Stimulated activated CD8-positive, alpha-beta memory T cell treated with anti-CD3 and anti-CD28 coated beads, Interleukin-15, amount 100 ng/mL, for 48 hours (primary cell): ENCODE results near the gene AFG3L2.

Experiments used
- DNase-seq, 2 donors: peaks; one replicate each; pipeline ENCODE4 v3.0.0-alpha.2; 2020; ENCODE audit warnings: low read depth in 2 of 2

Gene AFG3L2

DNA sequence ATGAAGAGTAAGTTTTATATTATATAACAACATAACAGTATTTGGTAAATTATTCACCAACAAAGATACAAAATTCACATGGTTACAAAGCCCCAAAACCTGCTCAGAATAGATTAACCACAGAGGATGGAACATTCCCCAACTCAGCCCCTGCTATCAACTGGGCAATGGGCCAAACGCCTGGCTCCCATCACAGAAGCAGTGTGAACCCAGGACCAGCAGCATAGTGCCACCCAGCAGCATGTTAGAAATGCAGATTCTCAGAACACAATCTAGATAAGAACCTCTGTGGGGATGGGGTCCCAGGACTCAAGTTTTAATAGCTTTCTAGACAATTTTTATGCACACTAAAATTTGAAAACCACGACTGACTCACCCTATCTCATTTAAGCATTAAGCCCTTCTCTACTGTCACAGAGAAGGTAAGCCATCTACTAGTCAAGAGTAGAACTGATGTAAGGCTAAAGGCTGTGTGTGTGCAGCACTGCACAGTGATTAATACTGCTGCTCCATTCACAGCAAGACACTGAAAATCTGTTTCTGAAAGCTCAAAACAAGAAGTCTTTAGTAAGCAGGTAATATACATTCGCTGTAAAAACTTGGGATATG, 15.2 kb downstream of the AFG3L2 start:
- no peak for DNase-seq

GRCh38 chr18:12359515-12359927, 17.5 kb downstream of the AFG3L2 start:
- no peak for DNase-seq

DNA sequence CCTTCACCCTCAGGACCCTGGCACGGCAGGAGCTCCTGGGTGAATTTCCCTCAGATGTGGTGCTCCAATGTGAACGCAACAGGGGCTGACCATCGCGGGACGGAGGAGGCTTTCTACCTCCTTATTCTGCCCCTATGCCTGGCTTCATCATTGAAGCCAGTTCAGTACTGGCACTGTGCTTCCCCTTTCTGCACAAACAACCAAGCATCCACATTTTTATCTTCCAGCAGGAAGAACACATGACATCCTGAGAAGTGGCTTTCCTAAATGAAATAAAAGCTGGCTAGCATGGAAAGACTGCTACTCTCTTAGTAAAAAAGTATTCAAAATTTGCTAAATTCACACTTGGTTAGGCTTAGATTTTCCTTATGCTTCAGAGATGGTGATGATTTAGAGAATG, 24.8 kb downstream of the AFG3L2 start:
- DNase-seq: no peak

DNA sequence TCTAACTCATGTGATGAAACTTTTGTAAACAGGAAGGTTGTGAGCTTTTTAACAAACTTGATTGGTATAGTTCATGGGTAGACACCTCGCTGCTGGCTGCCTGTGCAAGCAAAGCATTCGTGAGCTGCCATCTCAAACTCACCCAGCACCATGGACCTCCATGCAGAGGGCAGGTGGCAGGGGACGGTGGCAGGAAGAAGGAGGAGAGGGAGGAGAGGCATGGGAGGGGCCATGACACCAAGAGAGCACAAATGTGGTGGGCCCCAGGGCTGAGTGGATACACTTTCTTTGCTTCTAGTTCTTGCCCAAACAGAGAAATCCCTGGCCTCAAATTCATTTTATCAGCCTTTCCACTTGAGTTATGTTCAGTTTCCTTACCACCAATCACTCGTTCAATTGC, 29.1 kb downstream of the AFG3L2 start:
- no peak for DNase-seq

DNA sequence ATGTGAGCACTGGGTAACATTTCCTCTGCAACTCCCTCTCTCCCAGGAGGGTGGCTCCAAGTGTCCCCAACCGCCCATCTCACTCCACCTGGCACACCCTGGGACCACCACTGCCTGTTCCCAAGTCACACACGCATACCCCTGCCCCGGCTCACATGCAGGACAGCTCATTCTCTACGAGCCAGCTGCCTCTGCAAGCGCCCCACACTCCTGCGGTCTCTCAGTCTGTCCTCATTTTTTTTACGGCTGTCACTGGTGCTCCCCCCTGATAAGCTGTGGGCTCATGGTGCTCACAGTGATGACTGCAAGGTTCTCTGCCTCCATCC, 30.8 kb downstream of the AFG3L2 start:
- DNase-seq: no peak

DNA sequence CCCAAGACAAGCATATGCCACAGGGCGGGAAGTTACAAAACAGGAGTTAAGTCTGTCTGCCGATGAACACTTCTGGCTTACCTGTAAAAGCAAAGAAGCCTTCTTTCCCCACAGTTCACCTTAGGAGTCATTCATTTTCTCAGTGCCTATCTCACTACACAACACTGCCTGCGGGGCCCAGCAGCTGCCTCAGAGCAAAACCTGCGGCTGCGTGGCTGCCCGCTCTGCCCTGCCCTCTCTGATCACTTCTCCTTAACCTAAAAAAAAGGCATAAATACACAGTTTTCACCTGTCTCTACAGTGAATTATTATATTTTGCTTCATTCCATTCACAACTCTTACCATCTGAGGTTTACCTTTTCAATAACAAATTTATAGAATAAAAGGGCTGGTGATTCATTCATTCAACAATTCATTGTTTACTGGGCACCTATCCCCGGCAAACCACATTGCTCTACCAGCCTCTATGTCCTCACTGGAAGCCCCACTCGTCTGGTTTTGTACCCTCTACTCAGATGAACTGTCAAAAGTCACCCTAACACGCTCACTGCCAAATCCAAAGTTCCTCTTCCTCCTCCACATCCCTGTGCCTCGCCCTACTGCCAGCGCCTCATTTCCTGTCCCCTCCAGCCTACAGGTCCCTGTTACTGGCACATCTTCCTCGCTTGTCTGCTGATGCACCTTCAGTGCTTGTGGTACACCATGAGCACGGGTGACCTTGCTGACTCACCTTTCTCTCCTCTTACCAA, 31.4 kb downstream of the AFG3L2 start:
- DNase-seq: no peak

- no peak for DNase-seq
These were observed 34.4 kb downstream of the AFG3L2 start for GRCh38 chr18:12342661-12343060.

GRCh38 chr18:12340945-12341660, 35.9 kb downstream of the AFG3L2 start:
- DNase-seq: no peak

DNA sequence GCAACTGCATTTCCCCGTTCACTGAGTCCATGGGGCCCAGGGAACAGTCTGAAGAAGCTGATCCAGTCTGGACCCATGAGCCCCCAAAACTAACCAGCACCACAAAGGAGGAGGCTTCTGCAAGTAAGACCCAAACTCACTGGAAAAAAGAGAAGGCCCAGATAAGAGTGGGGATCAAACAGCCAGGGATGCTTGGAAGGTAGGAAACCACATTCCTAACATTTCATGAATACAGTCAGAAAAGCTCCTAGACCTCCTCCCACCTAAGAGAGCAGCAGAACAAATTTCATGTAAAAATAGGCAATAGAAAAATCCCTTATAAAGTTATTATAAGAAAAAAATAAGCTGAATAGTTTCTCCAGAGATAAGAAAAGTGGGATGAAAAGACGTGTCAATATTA, 38.6 kb downstream of the AFG3L2 start:
- DNase-seq: no peak

- DNase-seq: no peak
These were observed 40.1 kb downstream of the AFG3L2 start for GRCh38 chr18:12336887-12337286.

DNA sequence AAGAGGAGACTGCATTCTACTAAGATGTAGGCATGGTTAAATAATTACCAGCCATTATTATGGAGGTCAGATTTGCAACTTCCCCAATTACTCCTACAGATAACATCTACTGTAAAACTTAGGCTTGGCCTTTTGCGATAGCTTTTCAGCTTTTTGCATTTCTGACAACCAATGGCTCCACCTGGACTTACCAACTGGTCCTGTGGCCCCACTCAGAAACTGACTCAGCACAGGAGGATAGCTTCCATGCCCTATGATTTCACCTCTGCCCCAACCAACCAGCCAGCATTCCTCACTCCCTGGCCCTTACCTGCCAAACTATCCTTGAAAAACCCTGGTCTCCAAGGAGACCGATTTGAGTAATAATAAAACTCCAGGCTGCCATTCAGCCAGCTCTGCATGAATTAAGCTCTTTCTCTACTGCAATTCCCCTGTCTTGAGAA, 40.8 kb downstream of the AFG3L2 start:
- DNase-seq: no peak

DNA sequence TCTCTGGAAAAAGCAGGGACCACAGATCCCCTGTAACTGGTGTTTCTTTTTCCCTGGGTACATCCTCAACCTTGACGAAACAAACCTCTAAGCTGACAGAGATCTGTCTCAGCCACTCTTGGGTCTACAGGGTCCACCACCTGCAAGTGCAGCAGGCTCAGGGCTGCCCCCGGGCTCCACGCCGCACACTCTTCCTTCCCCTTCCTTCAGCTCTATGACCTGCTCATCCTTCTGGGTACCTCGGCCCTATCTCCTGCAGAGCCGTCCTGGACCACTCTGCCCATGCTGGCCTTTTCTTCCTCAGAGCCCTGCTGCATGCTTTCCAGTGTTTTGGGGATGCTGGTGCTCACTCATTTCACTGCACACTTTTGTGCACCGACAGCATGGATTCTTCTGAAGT, 41.5 kb downstream of the AFG3L2 start:
- no peak for DNase-seq

DNA sequence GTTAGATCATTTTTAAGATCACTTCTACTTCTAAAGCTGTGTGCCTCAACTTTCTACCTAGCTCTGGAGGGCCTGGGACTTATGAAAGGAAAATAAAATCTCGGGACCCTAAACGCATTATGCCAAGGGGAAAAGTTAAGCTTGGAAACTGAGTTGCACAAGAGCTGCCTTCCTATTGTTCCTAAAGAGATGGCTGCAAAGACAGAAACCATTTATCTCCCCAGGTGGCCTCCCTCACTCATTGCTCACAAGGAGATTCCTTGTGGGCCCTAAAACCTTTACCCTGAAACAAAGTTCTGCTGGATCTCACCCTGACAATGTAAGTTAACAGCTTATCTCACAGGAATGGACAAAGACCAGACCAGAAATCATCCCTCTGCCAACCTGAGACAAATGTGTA, 42.2 kb downstream of the AFG3L2 start:
- DNase-seq: no peak

- no peak for DNase-seq
These were observed 42.6 kb downstream of the AFG3L2 start for GRCh38 chr18:12334366-12334808.

GRCh38 chr18:12333506-12334290, 43.3 kb downstream of the AFG3L2 start:
- no peak for DNase-seq

- no peak for DNase-seq
These were observed 46.3 kb downstream of the AFG3L2 start for GRCh38 chr18:12330766-12331165.

GRCh38 chr18:12329125-12329698, 47.8 kb downstream of the AFG3L2 start:
- DNase-seq: no peak

GRCh38 chr18:12328179-12328823, 48.7 kb downstream of the AFG3L2 start:
- no peak for DNase-seq

DNA sequence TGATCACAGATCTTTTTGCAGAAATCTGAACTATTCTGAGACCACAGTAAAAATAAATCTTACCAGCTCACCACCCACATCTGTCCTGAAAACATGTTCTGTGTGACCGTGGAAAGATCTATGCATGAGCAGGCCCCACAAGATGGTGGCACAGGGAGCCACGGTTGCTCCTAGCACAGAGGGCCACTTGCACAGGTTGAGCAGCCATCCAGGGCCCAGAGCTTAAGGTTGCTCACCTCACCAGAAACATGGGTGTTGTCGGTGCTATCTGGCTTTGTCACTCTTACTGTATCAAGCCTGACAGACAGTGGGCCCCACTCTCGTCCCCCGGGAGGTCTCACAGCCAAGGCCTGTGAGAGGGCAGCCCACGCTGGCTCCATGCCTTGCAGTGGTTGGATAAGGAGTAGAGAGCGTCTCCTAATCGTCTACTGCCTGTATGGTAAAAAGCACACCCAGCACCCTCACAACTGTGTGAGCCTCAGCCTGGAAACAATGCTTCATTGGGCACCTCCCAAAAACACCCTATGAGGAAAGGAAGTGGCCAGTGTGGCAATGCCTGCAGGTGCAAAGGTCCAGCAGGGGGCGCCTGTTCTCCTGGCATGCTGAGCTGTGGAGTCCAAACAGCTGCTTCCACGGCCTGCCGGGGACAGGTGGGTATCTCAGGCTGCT, 49.4 kb downstream of the AFG3L2 start:
- peak; percentile 61 to 70 for DNase-seq

DNA sequence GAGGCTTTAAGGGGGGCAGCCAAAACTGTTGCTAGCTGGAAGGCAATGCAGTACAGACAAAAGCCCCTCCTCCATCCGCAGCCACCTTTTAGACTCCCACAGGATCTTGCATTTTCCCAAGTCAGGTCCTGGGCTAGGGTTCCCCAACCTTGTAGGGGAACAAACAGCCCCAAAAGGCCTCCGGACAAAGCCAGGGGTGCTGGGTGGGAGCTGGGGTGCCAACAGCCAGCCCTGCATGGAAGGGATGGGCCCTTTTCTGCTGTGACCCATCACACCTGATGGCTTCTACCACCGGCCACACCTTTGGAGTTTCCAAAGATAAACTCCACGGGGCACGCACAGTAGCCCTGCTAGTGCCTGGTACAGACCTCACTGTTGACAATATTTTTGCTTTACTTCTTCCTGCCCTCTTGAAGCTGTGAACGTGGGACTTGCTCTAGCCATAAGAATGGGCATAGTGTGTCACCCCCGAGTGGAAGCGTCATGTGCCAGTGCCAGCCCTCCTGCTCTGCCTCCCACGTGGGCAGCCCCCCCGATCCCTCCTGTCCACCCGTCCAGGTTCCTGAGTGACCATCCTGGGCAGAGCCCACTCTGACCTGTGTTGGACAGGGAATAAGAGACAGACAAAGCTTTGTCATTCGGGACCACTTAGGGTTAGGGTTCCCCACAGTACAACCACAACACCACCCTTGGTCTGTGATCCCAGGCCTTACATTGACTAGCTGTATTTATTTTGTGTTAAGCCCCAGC, 50.1 kb downstream of the AFG3L2 start:
- no peak for DNase-seq
